NCI-H2196 treated with DMSO at 0.1 percent for 48 hours (cell line): ENCODE results near the gene STON1.
"Not testable (repeated sequence)": the region's sequence is repeated elsewhere in the genome, so short reads cannot be mapped to it uniquely, and the experiment has no call there.

Source experiments
- DNase-seq: peaks from one replicate; lab custom pipeline; 2025; ENCODE audit not compliant: unreplicated experiment; lab: John Stamatoyannopoulos, UW

The STON1 gene

DNA sequence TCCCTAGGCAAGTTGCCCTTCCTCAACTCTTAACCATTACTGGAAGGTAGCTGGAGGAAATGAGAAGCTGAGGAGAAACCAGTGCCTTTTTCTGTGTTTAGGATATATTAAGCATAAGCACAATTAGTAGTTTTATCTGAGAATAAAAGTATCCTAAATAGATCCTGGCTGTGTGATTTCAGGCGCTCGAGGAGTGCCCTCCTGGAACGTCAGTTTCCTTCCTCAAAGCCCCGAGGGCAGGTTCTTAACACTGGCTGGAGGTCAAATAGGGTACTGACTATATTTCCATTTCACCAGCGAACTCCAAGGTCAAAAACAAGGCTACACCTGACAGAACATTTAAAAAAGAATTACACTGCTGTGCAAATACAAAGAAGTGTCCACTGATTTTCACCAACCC is 1.5 kb upstream of the STON1 start:
- DNase-seq, result no peak

DNA sequence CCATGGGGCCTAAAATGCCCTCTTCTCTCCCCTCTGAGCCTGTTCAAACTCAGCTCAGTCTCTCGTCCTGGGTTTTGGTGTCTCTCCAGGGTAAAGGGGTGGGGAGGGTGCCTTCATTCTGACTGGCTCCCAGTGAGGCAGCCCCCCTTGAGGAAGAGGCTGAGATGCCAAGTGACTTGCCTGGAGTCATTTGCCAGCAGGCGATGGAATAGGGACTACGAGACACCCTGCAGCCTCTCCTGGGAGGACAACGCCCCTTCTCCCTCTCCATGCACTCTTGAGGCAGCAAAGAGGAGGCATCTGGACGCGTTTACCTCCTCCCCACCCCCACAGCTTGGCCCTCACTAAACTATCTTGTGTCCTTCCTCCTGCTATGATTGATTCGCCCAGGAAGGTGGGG is 760 bp upstream of the STON1 start:
- no peak for DNase-seq

DNA sequence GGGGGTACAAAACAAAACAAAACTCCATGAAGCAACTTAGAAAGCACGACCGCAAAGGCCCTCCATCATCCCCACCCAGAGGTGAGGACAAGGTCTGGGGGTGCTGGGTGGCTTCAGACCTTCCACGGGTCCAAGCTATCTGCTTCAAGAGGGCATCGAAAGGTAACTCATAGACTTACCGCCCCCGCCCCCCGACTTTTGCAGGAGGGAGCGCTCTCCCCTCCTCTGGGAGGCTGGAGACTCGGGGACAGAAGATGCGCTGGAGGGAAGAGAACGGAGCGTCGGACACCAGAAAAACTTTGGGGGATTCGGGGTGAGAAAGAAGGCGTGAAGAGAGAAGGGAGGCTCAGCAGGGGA is 300 bp upstream of the STON1 start:
- no peak for DNase-seq

DNA sequence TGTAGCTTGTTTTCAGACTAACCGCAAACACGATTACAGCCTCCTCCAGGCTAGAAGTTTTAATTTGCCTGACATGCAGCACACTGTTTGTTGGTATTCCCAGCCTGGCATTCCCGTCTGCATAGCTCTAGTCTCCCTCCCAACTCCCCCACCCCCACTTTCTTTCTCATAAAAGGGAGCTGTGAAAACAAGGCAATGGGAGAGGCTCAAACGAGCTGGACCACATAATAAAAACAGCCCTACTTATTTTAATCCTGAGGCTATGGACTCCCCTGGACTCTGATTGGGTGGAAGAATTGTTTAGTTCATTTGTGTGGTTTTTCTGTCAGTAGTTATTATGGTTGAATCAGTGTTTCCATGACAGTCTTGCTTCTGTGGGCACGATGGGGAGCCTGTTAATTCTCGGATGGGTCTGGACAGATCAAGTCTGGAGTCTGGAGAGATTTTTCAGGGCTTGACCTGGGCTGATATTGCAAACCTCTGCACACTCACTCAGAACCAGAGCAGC is 1.2 kb downstream of the STON1 start:
- DNase-seq, result no peak

DNA sequence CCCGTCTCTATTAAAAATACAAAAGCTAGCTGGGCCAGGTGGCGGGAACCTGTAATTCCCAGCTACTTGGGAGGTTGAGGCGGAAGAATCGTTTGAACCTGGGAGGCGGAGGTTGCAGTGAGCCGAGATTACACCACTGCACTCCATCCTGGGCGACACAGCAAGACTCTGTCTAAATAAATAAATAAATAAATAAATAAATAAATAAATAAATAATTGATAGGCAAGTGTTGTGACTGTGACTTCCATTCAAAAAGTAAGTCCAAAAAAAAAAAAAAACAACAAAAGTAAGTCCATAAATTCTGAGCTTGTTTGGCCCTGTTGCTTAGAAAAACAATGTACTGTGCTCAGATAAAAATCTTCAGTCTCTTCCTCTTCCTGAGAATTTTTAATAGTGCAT is 2.2 kb downstream of the STON1 start:
- DNase-seq, result no peak

DNA sequence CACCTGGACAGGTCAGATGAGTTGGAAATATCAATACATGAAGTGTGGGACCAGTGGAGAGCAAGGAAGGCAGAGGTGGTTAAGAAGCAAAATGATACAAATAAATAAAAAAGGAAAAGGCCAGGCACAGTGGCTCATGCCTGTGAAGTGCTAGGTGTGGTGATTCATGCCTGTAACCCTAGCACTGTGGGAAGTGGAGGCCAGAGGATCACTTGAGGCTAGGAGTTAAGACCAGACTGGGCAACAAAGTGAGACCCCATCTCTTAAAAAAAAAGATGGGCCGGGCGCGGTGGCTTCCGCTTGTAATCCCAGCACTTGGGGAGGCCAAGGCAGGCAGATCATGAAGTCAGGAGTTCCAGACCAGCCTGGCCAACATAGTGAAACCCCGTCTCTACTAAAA is 2.9 kb downstream of the STON1 start:
- DNase-seq, result no peak

DNA sequence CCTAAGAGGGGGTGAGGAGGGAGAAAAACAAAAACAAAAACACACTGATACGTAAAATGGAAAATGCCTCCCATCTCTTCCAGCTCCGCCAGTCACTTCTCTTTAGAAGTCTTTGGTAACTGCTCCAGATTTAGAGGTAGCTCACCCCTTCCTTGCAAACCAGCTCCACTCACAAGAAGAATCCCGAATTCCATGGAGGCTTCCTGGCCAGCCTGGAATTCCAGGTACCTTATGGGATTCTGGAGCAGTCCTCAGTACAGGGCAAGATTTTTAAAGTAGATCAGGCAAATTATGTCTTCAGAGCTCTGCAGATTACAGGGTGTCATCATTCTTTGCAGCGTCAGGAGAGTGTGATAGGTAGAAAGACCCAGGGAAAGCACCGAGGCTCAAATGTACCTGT is 4.8 kb downstream of the STON1 start:
- DNase-seq, result no peak

DNA sequence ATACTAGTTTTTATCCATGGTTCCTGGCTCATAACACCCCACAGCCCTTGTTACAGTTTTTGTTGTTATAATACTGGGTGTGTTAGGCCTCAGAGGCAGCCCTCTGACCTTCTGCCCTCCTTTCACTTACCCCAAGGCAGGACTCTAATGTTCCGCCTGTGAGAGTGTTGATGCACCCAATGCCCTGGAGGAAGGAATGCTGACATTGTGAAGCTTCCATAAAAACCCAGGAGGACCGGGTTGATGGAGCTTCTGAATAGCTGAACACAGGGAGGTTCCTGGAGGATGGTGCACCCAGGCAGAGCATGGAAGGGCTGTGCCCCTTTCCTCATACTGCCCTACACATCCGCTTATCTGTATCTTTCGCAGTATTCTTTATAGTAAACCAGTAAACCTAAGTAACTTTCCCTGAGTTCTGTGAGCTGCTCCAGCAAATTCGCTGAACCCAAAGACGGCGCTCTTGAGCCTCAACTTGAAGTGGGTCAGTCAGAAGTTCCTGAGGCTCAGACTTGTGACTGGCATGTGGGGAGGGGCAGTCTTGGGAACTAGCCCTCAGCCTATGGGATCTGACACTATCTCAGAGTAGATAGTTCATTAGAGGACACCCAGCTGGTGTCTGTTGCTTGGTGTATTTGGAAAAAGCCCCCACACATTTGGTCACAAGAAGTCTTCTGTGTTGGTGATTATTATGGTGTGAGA is 10.4 kb downstream of the STON1 start:
- DNase-seq, result no peak

DNA sequence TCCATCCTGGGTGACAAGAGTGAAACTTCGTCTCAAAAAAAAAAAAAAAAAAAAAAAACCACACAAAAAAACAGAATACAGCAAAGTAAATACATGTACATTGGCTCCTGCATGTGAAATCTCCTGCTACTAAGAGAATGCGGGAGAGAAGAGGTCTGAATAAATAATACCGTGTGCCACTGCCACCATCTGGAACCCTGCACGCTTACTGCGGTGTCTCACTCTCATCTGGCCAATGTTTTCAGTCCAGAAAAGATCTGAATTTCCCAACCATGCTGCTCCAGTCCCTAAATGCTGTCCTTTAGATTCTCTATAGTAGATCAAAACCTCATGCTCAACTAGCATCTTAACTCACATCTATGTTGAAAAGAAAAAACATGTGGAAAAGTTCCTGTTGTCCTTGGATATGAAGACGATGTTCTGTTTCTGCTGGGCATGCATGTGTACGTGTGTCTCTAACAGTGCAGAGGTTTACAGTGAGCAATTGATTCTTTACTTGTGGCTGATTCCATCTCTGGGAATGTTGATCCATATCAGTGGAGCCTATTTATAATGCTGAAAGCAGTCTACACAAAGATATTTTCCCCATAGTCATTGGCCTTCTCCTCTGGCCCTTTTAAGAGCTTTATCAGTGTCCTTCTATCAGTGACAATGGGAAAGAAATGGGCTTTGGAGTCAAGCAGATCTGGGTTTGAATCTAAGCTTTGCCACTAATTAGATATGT is 11.9 kb downstream of the STON1 start:
- DNase-seq, result no peak

DNA sequence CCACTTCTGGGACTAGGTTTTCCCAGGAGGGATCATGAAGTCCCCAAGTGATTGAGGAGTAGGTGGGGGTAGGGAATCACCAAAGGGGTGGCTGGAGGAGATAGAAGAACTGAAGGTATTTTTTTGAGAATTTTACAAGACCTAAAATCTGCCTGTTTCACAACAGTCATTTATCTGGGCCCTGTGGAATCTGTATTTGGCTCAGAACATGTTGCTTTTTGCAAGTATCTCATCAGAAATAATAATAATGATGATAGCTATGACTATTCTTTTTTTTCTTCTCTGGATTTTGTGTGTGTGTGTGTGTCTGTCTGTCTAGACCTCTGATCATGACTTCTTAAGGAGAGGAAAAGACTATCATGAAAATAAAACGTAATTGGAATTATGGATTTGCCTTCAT is 13.9 kb downstream of the STON1 start:
- DNase-seq, result no peak

DNA sequence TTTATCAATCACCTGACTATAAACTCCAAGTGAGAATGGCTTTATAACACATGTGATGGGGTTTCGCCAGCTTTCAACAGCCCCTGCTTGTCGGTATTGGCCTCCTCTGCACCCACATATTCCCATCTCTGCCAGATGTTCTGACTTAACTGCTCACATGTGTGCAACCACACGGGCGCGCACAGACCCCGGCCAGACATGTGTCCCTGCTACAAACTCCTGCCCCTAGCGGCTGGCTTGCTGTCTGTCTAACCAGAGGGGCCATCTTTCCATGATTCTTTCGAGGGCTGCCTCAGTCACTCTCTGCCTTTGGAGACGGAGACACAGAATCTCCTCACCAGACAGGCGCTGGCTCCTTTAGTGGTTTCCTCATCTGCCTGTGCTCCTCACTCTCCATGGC is 15.3 kb downstream of the STON1 start:
- DNase-seq, result no peak

DNA sequence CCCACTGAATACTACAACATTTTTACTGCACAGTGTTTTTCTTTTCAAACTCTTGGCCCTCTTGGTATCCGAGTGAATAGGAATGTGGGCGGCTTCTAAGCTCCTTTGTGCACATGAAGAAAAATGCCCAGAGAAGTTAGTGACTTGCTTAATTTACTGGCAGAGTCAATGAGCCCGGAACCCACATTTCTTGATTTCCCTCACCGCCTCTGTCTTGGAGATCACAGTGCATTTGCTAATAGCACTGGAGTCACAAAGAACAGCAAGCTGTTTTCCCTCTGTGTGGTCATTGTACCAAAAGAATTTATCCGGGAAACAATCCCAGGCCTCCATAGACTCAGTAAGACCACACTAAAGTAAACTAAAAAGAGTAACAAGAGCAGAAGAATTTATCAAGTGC is 18.9 kb downstream of the STON1 start:
- DNase-seq, result no peak

DNA sequence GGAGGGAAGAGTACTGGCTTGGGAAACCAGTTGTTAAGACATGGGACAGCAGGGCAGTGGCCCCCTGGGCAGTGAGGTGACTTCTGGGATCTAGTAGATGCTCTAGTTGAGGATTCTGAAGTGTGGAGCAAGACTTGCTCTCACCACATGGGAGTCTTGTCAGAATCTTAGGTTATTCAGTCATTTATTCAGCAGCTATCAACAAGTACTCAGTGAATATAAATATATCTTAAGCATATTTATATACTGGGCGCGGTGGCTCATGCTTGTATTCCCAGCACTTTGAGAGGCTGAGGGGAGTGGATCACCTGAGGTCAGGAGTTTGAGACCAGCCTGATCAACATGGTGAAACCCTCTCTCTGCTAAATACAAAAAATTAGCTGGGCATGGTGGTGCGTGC is 20.0 kb downstream of the STON1 start:
- no peak for DNase-seq

DNA sequence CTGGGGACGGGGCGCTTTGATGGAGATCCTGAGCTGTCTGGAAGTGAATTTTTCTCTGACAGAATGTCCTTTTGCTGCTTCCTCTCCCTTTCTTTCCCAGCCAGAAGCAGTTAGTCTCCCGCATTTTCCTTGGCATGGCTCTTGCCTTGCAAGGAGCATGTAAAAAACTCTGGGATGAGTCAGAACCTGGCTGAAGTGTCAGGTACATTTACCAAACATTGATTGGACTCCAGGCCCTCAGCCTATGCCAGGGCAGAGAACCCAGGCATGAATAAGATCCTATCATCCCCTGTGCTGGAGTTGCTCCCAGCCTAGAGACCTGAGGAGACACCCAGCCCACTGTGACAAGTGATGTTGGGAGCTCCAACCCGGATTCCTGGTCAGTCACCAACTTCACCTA is 21.6 kb downstream of the STON1 start:
- DNase-seq, result no peak

DNA sequence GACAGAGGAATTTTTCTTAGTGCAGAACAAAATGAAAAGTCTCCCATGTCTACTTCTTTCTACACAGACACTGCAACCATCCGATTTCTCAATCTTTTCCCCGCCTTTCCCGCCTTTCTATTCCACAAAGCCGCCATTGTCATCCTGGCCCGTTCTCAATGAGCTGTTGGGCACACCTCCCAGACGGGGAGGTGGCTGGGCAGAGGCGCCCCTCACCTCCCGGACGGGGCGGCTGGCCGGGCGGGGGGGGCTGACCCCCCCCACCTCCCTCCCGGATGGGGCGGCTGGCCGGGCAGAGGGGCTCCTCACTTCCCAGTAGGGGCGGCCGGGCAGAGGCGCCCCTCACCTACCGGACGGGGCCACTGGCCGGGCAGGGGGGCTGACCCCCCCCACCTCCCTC is 25.1 kb downstream of the STON1 start:
- DNase-seq, result not testable (repeated sequence)

DNA sequence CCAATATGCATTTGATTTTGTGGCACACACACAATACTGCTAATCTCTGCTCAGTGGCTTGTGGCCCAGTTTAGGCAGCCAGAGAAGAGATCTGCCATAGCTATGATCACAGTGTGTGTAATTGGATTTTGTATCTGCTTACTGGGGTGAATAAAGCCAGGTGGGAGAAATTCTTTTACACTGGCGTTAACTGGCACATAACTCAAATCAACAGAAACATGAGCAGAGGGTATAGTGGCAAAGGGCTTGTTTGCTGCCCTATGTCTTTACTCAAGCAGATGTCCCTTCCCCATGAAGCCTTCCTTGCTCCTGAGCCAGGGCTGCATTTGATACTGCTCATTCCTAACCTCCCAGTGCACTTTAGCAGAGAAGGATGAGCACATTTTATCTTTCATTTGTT is 28.5 kb downstream of the STON1 start:
- DNase-seq, result no peak

DNA sequence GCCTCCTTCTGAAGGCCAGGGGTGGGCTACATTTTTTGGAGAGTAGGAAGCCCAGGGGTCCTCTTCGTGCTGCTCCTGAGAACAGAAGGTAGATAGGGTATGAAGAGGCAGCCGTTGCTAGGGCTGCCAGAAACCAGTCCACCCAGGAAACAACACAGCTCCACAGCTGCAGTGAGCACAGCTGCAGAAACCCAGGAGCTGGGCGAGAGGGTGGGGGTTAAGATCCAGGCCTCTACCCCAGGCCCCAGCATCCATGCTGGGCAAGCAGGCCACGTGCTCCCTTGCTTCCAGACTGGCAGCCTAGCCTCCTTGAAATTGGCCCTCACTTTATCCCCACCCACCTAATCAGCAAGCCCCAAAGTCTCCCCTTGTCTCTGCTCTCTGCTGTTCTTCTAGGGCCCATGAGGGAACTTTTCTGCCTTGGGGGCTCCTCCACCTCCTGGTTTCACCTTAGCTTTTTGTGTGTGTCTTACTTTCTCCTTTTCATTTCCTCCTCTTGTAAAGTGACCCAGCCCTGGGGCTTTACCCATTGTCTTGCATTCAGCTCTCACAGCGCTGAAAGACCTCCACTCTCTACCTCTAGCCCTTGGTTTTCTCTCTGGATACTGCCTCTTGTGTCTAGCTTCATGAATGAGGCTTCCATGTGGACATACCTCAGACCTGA is 30.7 kb downstream of the STON1 start:
- DNase-seq, result no peak

DNA sequence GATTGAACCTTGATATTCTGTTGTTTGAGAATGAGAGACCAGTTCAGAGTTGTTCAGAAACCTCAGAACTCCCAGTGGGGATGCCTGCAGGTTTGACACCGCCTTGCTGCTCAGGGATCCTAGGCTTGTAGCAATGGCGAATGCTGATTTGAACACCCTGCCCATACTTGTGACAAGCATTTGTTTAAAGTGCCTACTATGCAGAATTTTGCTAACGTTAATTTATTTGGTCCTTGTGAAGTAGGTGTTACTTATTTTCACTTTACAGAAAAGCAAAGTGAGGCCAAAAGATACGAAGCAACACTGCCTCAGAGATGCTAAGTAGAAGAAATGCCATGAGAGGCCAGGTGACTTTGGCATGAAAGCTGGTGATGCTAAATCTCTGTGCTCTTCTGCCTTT is 32.3 kb downstream of the STON1 start:
- DNase-seq, result no peak

DNA sequence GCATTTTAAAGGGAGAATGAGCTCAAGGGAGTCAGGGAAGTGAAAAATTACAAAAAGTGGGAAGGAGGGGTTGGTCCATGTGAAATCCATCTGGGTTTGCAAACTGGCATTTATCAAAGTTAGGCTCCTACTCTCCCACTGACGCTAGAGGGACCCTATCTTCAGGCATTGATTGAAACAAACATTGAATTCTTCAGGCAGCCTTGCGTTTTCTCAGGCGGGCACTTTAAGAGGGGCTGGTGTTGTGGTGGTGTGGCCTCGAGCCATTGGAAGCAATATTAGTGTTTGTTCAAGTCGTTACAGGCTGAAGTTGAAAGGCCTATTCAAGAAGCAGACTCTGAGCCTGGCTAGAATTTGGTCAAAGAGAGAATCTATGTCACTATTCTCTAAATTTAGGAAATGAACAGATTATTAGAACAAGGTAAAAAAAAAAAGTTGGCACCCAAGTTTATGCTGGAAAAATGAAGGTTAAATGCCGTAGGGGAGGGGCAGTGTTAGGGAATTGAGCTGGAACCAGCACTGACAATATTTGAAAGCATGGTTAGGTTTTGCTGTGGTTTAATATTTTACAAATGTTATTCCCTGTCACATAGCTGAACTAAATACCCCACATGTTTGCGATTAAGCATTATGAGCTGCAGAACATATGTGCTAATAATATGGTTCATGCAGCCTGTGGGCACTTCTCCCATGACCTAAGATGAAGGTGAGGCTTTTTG is 36.8 kb downstream of the STON1 start:
- DNase-seq, result no peak

DNA sequence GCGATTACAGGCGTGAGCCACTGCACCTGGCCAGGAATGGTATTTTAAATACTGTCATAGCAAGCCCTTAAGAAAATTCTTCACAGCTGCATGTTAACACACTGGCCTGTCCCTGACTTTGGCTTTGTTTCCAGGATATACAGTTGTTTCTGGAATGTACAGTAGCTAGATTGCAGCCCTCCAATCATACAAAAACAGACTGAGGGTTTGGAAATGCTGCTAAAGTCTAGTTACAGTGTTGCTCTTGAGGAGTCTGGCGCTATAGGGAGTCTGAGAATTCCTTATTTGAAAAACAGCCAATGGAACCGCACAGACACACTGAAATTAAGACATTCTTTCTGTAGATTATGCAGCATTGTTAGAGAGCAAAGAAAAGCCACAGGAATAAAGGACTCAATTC is 37.7 kb downstream of the STON1 start:
- DNase-seq, result no peak

DNA sequence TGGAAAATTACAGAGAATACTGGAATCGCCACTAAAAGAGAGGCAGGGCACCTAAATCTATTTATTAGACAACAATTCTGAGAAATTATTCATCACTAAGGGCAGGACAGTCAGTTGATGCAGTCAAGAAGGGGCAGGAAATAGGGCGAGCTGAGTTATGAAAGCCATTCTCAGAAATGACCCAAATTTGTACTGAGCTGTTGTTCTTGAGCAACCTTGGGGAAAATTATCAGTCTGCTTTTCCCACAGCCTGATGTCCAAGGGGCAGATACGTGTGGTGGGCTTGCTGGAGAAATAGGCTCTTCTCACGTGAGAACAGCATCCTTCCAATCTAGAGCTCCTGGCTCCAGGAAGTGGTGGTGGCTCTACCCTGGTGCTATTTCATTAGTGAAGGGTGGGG is 38.6 kb downstream of the STON1 start:
- no peak for DNase-seq

DNA sequence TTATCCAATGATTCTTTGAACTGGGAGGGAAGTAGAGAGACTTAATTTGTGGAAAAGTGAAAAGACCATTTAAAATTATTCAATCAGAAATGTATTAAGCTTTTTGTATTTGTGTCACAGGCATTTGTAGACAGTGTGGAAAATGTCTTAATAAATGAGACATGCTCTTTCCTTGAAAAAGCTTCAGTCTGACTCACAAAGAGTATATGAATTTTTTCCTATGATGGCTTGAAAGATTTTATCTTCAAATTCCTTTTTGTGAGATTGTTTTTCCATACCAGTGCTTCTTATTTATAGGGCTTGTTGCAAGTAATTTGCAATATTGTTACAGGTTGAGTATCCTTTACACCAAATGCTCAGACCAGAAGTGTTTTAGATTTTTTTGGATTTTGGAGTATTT is 39.5 kb downstream of the STON1 start:
- DNase-seq, result no peak
